ENCODE data around the gene USP48. TPM values are rescaled to one million over a fixed set of nuclear protein-coding genes. Genes with fewer than 3 reads are reported as not detected.

The USP48 gene
- total RNA-seq, 1 donor from 2014 or later = 26.1 TPM

DNA sequence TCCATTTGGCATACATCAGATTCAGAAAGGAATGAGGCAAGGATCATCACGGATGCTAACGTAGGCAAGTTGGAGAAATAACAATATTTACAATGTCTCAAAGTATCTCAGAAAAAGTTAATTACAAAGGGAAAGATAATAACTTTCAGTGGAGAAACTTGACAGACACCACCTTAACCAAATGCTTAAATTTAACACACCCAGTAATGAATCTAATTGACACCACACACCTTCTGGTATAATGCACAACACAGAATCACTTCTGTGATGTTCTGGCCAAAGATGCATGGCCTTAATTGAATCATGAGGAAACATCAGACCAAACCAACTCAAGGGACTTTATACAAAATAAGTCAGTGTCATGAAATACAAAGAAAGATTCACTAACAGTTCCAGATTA lies 23.1 kb downstream of the USP48 start:
- TF ChIP-seq CTCF (IDR thresholded peaks at IDR 0.05; ENCODE audit: insufficient read depth, low read length, poor library complexity, severe bottlenecking) = no peak
- H3K36me3 ChIP-seq (ENCODE audit: control insufficient read depth, insufficient read depth, low read length) = no peaks in the 10 kb centered on the region
- no peak for DNase-seq (ENCODE audit: low read depth)
- H3K27me3 ChIP-seq (ENCODE audit: control insufficient read depth, insufficient read depth, low read length) = no peaks in the 10 kb centered on the region
- no peak overlapping the region for H3K4me3 ChIP-seq (ENCODE audit: low read depth, low read length)

- H3K36me3 ChIP-seq (ENCODE audit: control insufficient read depth, insufficient read depth, low read length) = no peaks in the 10 kb centered on the region
- no peak for DNase-seq (ENCODE audit: low read depth)
- TF ChIP-seq CTCF (IDR thresholded peaks at IDR 0.05; ENCODE audit: insufficient read depth, low read length, poor library complexity, severe bottlenecking) = no peak
- H3K4me3 ChIP-seq (ENCODE audit: low read depth, low read length) = no peak overlapping the region
- H3K27me3 ChIP-seq (ENCODE audit: control insufficient read depth, insufficient read depth, low read length) = no peaks in the 10 kb centered on the region
These were observed 23.8 kb downstream of the USP48 start for GRCh38 chr1:21759182-21759581.

GRCh38 chr1:21758614-21759013 lies 24.3 kb downstream of the USP48 start:
- H3K27me3 ChIP-seq (ENCODE audit: control insufficient read depth, insufficient read depth, low read length) = no peaks in the 10 kb centered on the region
- H3K36me3 ChIP-seq (ENCODE audit: control insufficient read depth, insufficient read depth, low read length) = no peaks in the 10 kb centered on the region
- DNase-seq (ENCODE audit: low read depth) = no peak
- no peak overlapping the region for H3K4me3 ChIP-seq (ENCODE audit: low read depth, low read length)
- TF ChIP-seq CTCF (IDR thresholded peaks at IDR 0.05; ENCODE audit: insufficient read depth, low read length, poor library complexity, severe bottlenecking) = no peak

- no peak for DNase-seq (ENCODE audit: low read depth)
- no peak for TF ChIP-seq CTCF (IDR thresholded peaks at IDR 0.05; ENCODE audit: insufficient read depth, low read length, poor library complexity, severe bottlenecking)
- Histone ChIP-seq H3K36me3 (ENCODE audit: control insufficient read depth, insufficient read depth, low read length) (no peaks in the 10 kb centered on the region), H3K4me3 (ENCODE audit: low read depth, low read length) (no peak overlapping the region), H3K27me3 (ENCODE audit: control insufficient read depth, insufficient read depth, low read length) (no peaks in the 10 kb centered on the region)
These were observed 26.4 kb downstream of the USP48 start for GRCh38 chr1:21756393-21757089.

GRCh38 chr1:21755067-21755466 lies 27.9 kb downstream of the USP48 start:
- Histone ChIP-seq H3K4me3 (ENCODE audit: low read depth, low read length) (no peak overlapping the region), H3K27me3 (ENCODE audit: control insufficient read depth, insufficient read depth, low read length) (no peaks in the 10 kb centered on the region), H3K36me3 (ENCODE audit: control insufficient read depth, insufficient read depth, low read length) (no peaks in the 10 kb centered on the region)
- no peak for DNase-seq (ENCODE audit: low read depth)
- no peak for TF ChIP-seq CTCF (IDR thresholded peaks at IDR 0.05; ENCODE audit: insufficient read depth, low read length, poor library complexity, severe bottlenecking)

- Histone ChIP-seq H3K27me3 (ENCODE audit: control insufficient read depth, insufficient read depth, low read length) (no peaks in the 10 kb centered on the region), H3K4me3 (ENCODE audit: low read depth, low read length) (no peak overlapping the region), H3K36me3 (ENCODE audit: control insufficient read depth, insufficient read depth, low read length) (no peaks in the 10 kb centered on the region)
- TF ChIP-seq CTCF (IDR thresholded peaks at IDR 0.05; ENCODE audit: insufficient read depth, low read length, poor library complexity, severe bottlenecking) = no peak
- no peak for DNase-seq (ENCODE audit: low read depth)
These were observed 28.4 kb downstream of the USP48 start for GRCh38 chr1:21754583-21754982.

Data from kidney epithelial cell (primary cell).